ACC112 (cell line): ENCODE data around the gene GGN.
A peak's percentile ranks its signal among the peaks of the same experiment; 100 is the strongest.
"Not testable (repeated sequence)": the region's sequence is repeated elsewhere in the genome, so short reads cannot be mapped to it uniquely, and the experiment has no call there.

ENCODE experiments used
- H2AFZ ChIP-seq: fragments of 200-600 bp; sonication (generic); one replicate; pipeline ENCODE4 v1.6.0; 2017; ENCODE audit warnings: antibody characterized with exemption, low read length; ENCODE audit not compliant: unreplicated experiment
- H3K27ac ChIP-seq: fragments of 200-600 bp; sonication (generic); 2 replicates; pipeline ENCODE4 v1.5.1; 2014; ENCODE audit warnings: low read depth, mild to moderate bottlenecking, antibody characterized with exemption, low read length, moderate library complexity
- H3K27me3 ChIP-seq: fragments of 200-600 bp; sonication (generic); 2 replicates; pipeline ENCODE4 v1.6.1; 2014; ENCODE audit warnings: mild to moderate bottlenecking, antibody characterized with exemption, low read length, moderate library complexity, mixed read lengths; ENCODE audit not compliant: insufficient read depth
- H3K36me3 ChIP-seq: fragments of 200-600 bp; sonication (generic); 2 replicates; pipeline ENCODE4 v1.6.1; 2016; ENCODE audit warnings: mild to moderate bottlenecking, antibody characterized with exemption, low read length, moderate library complexity, mixed read lengths; ENCODE audit not compliant: insufficient read depth
- H3K4me1 ChIP-seq: fragments of 200-600 bp; sonication (generic); one replicate; pipeline ENCODE4 v1.6.1; 2016; ENCODE audit warnings: low read length, mixed read lengths; ENCODE audit not compliant: insufficient read depth, unreplicated experiment, control insufficient read depth
- H3K4me3 ChIP-seq: fragments of 200-600 bp; sonication (generic); 2 replicates; pipeline ENCODE4 v1.5.1; 2014; ENCODE audit warnings: mild to moderate bottlenecking, low read depth, low read length
- H3K79me2 ChIP-seq: fragments of 200-600 bp; sonication (generic); one replicate; pipeline ENCODE4 v1.6.0; 2016; ENCODE audit warnings: low read length; ENCODE audit not compliant: control insufficient read depth, unreplicated experiment, insufficient read depth

GGN gene

DNA sequence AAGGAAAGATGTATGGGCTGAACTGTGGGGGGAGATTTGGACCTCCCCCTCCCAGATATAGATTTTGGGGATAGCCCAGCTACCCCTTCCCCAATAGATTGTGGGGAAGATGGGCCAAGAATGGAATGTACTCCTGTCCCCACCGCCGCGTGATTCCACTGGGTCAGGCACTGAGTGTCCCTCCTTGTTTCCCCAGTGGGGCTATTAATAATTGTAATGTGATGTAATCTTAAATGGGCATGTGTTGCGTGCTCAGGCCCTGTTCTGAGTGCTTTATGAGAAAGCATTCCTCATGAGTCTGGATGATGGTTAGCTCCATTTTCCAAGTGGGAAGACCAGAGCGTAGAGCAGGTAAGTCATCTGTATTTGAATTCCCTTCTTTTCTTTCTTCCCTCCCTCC, 12.1 kb downstream of the GGN start:
- H3K4me1 ChIP-seq: peaks cover 10% of the 10 kb centered on the region
- H3K27me3 ChIP-seq: no peaks in the 10 kb centered on the region
- peak overlapping the region; percentile 89 for H3K4me3 ChIP-seq
- H3K27ac ChIP-seq: peak overlapping the region; percentile 62
- H2AFZ ChIP-seq: no peak overlapping the region
- peaks cover 40% of the 10 kb centered on the region for H3K79me2 ChIP-seq
- peaks cover 4% of the 10 kb centered on the region; the same call in 1 of the 2 replicates for H3K36me3 ChIP-seq

DNA sequence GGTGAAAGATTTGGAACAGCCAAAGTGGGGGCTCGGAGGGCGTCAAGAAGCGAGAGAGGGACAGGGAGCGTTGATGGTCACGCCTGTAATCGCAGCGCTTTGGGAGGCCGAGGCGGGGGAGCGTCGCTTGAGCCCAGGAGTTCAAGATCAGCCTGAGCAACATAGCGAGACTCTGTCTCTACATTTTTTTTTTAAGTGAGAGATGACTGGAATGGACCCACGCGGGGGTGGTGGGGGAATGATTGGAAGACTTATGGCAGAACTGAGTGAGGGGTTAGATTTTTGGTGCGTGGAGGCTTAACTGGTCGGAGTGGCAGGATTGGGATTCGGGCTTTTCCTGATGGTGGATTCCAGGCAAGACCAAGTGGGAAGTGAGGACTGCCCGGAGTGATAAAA, 12.7 kb downstream of the GGN start:
- peaks cover 4% of the 10 kb centered on the region; the same call in 1 of the 2 replicates for H3K36me3 ChIP-seq
- peaks cover 10% of the 10 kb centered on the region for H3K4me1 ChIP-seq
- H2AFZ ChIP-seq: peak overlapping the region; percentile 21
- H3K27me3 ChIP-seq: no peaks in the 10 kb centered on the region
- peak overlapping the region; percentile 89 for H3K4me3 ChIP-seq
- H3K79me2 ChIP-seq: peaks cover 40% of the 10 kb centered on the region
- H3K27ac ChIP-seq: peak overlapping the region; percentile 62

GRCh38 chr19:38374332-38375097, 13.3 kb downstream of the GGN start, which contains the start of gene PSMD8:
PSMD8 (plus strand) TSS chr19:38374571; CDS start chr19:38374602, 31 bp downstream.
- peaks cover 10% of the 10 kb centered on the region for H3K4me1 ChIP-seq
- peak within 1 kb of the TSS; percentile 97 for H2AFZ ChIP-seq
- peaks cover 4% of the 10 kb centered on the region; the same call in 1 of the 2 replicates for H3K36me3 ChIP-seq
- peaks cover 39% of the 10 kb centered on the region for H3K79me2 ChIP-seq
- H3K27ac ChIP-seq: peak within 1 kb of the TSS; percentile 62
- peak within 1 kb of the TSS; percentile 89 for H3K4me3 ChIP-seq
- H3K27me3 ChIP-seq: no peaks in the 10 kb centered on the region

DNA sequence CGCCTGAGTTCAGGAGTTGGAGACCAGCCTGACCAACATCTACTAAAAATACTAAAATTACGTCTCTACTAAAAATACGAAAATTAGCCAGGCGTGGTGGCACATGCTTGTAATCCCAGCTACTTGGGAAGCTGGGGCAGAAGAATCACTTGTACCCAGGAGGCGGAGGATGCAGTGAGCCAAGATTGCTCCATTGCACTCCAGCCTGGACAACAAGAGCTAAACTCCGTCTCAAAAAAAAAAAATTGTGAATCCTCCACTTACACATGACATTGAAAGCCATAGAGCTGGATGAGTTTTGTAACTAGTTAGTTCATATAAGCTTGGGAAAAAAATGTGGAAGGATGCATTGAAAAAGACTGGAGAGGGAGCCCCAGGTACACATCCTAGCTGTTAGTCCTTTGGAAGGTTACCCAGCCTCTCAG, 13.9 kb downstream of the GGN start:
- Histone ChIP-seq H3K27ac (peak overlapping the region; percentile 19; the same call in 1 of the 2 replicates), H2AFZ (peak overlapping the region; percentile 97), H3K4me1 (peaks cover 10% of the 10 kb centered on the region), H3K4me3 (peak overlapping the region; percentile 89), H3K79me2 (peaks cover 33% of the 10 kb centered on the region), H3K36me3 (peaks cover 4% of the 10 kb centered on the region; the same call in 1 of the 2 replicates), H3K27me3 (no peaks in the 10 kb centered on the region)

DNA sequence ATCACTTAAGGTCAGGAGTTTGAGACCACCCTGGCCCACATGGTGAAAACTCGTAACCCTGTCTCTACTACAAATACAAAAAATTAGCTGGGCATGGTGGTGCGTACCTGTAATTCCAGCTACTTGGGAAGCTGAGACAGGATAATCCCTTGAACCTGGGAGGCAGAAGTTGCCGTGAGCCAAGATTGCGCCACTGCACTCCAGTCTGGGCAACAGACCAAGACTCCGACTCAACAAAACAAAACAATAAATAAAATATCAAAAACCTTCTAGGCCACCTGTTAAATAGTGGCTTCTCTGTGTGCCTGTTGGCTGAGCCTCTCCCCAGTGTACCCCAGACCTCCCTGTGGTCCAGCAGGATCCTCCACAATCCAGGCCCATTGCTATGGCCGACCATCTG, 16.8 kb downstream of the GGN start:
- Histone ChIP-seq H3K27ac (no peak overlapping the region), H3K27me3 (no peaks in the 10 kb centered on the region), H3K4me3 (no peak overlapping the region), H2AFZ (no peak overlapping the region), H3K36me3 (no peaks in the 10 kb centered on the region), H3K79me2 (peaks cover 12% of the 10 kb centered on the region), H3K4me1 (peaks cover 2% of the 10 kb centered on the region)

GRCh38 chr19:38370299-38370698, 17.5 kb downstream of the GGN start:
- Histone ChIP-seq H3K27me3 (no peaks in the 10 kb centered on the region), H3K4me1 (no peaks in the 10 kb centered on the region), H3K36me3 (no peaks in the 10 kb centered on the region), H3K4me3 (no peak overlapping the region), H3K27ac (no peak overlapping the region), H3K79me2 (peaks cover 4% of the 10 kb centered on the region), H2AFZ (no peak overlapping the region)

GRCh38 chr19:38369584-38369983, 18.2 kb downstream of the GGN start:
- Histone ChIP-seq H3K36me3 (no peaks in the 10 kb centered on the region), H3K27me3 (no peaks in the 10 kb centered on the region), H3K4me1 (no peaks in the 10 kb centered on the region), H3K27ac (no peak overlapping the region), H3K79me2 (no peaks in the 10 kb centered on the region), H3K4me3 (no peak overlapping the region), H2AFZ (no peak overlapping the region)

GRCh38 chr19:38367041-38367440, 20.8 kb downstream of the GGN start:
- Histone ChIP-seq H3K27me3 (no peaks in the 10 kb centered on the region), H2AFZ (no peak overlapping the region), H3K27ac (no peak overlapping the region), H3K79me2 (no peaks in the 10 kb centered on the region), H3K4me3 (no peak overlapping the region), H3K4me1 (no peaks in the 10 kb centered on the region), H3K36me3 (no peaks in the 10 kb centered on the region)

- not testable (repeated sequence) for H3K79me2 ChIP-seq, H3K4me3 ChIP-seq, H3K4me1 ChIP-seq, H2AFZ ChIP-seq, H3K36me3 ChIP-seq, H3K27ac ChIP-seq
- H3K27me3 ChIP-seq: peaks cover 29% of the 10 kb centered on the region
Measured at GRCh38 chr19:38362946-38363688, 24.7 kb downstream of the GGN start.

DNA sequence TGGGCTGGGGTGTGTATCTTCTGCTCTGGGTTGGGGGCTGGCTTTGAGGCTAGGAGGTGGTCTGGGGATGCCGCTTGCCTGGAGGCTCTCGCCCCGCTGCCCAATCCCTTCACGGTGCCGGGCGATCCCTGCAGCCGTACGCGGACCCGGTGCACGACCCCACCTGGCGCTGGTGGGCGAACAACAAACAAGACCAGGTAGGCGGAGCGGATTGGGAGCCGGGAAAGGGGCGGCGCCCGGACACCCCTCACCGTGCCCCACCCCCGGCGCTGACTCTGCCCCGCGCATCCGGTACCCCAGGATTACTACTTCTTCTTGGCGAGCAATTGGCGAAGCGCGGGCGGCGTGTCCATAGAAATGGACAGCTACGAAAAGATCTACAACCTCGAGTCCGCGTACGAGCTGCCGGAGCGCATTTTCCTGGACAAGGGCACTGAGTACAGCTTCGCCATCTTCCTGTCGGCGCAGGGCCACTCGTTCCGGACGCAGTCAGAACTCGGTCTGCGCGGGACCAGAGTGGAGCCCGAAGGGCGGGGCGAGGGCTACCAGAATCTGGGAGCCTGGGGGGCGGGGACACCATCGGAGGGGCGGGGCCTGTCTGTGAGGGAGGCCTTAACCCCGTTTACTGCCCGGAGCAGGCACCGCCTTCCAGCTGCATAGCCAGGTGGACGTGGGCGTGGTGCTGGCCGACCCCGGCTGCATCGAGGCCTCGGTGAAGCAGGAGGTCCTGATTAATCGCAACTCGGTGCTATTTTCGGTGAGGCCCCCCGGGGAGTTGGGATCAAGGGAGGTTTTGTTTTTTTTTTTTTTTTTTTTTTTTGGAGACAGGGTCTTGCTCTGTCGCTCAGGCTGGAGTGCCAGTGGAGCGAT, 25.5 kb downstream of the GGN start:
- Histone ChIP-seq H3K27ac (no peak overlapping the region), H3K79me2 (no peaks in the 10 kb centered on the region), H3K27me3 (peaks cover 31% of the 10 kb centered on the region), H3K4me3 (peak overlapping the region; percentile 82), H3K36me3 (no peaks in the 10 kb centered on the region), H2AFZ (no peak overlapping the region), H3K4me1 (no peaks in the 10 kb centered on the region)
